Cardiac muscle cell (in vitro differentiated cells and primary cell): ENCODE data around the gene ZYX. TPM values are rescaled to one million over a fixed set of nuclear protein-coding genes. Genes with fewer than 3 reads are reported as not detected.
"Not testable (repeated sequence)": the region's sequence is repeated elsewhere in the genome, so short reads cannot be mapped to it uniquely, and the experiment has no call there.

ENCODE experiments used
- DNase-seq, 2 donors: peaks; one replicate each; pipeline versions ENCODE4 v3.0.0 to v3.0.0-alpha.2; 2010 to 2017; ENCODE audit warnings: low read depth in 1 of 2, low spot score in 1 of 2
- H3K27ac ChIP-seq: fragments of 200-600 bp; sonication (generic); 2 replicates; pipeline ENCODE4 v1.5.1; 2016
- H3K27me3 ChIP-seq: fragments of 200-600 bp; sonication (generic); 2 replicates; pipeline ENCODE4 v1.6.0; 2016; ENCODE audit warnings: control low read depth
- H3K36me3 ChIP-seq: fragments of 200-600 bp; sonication (generic); 2 replicates; pipeline ENCODE4 v1.5.1; 2016; ENCODE audit warnings: control low read depth
- H3K4me1 ChIP-seq: fragments of 200-600 bp; sonication (generic); 2 replicates; pipeline ENCODE4 v1.8.1; 2017; ENCODE audit warnings: low read depth, mild to moderate bottlenecking, mixed run types
- H3K4me3 ChIP-seq: fragments of 200-600 bp; sonication (generic); 2 replicates; pipeline ENCODE4 v1.5.1; 2016; ENCODE audit warnings: mild to moderate bottlenecking
- H3K9me3 ChIP-seq: fragments of 200-600 bp; sonication (generic); 2 replicates; pipeline ENCODE4 v1.5.1; 2017; ENCODE audit warnings: low read depth, mild to moderate bottlenecking, control low read depth
- CTCF ChIP-seq: IDR thresholded peaks from 2 replicates; pipeline ENCODE4 v1.5.1; 2012; ENCODE audit warnings: low read depth, mild to moderate bottlenecking, low read length
- polyA plus RNA-seq: library from polyadenylated mRNA; unstranded; fragments of >200 nt; fragmentation: Nextera tagmentation; extraction: Ambion mirVana; gene quantifications from 2 replicates; pipeline ENCODE4 v1.2.1, GENCODE V29; 2016
- total RNA-seq: library from RNA; depleted of rRNA; stranded (reverse); fragments of >200 nt; gene quantifications from 2 replicates; pipeline ENCODE4 v1.2.3, GENCODE V29; 2016

ZYX gene
- total and polyA plus RNA-seq, 2 experiments from 2014 or later = 57.2 to 98.4 TPM

- no peaks in the 10 kb centered on the region for H3K4me1 ChIP-seq
- no peak for DNase-seq
- H3K9me3 ChIP-seq = no peaks in the 10 kb centered on the region
- no peak overlapping the region for H3K27ac ChIP-seq
- no peak for TF ChIP-seq CTCF
- no peak overlapping the region for H3K4me3 ChIP-seq
- no peaks in the 10 kb centered on the region for H3K27me3 ChIP-seq
- H3K36me3 ChIP-seq = no peaks in the 10 kb centered on the region
Measured at GRCh38 chr7:143399642-143400041, 18.5 kb downstream of the ZYX start.

- H3K27ac ChIP-seq = no peak overlapping the region
- H3K4me3 ChIP-seq = no peak overlapping the region
- H3K27me3 ChIP-seq = no peaks in the 10 kb centered on the region
- H3K36me3 ChIP-seq = no peaks in the 10 kb centered on the region
- no peaks in the 10 kb centered on the region for H3K4me1 ChIP-seq
- no peaks in the 10 kb centered on the region for H3K9me3 ChIP-seq
- DNase-seq = no peak
- TF ChIP-seq CTCF = no peak
Measured at GRCh38 chr7:143401265-143401664, 20.1 kb downstream of the ZYX start.

GRCh38 chr7:143402233-143402632, 21.1 kb downstream of the ZYX start:
- not testable (repeated sequence) for DNase-seq, H3K27me3 ChIP-seq, H3K4me1 ChIP-seq, H3K27ac ChIP-seq, H3K4me3 ChIP-seq, H3K9me3 ChIP-seq, H3K36me3 ChIP-seq

- Histone ChIP-seq H3K4me3 (no peak overlapping the region), H3K4me1 (peaks cover 8% of the 10 kb centered on the region)
- DNase-seq = peak in 1 of 2 donors; percentile 41
Measured at GRCh38 chr7:143405173-143406001, 24.2 kb downstream of the ZYX start.

GRCh38 chr7:143406002-143406357, 24.8 kb downstream of the ZYX start:
- Histone ChIP-seq H3K9me3 (no peaks in the 10 kb centered on the region), H3K27ac (no peak overlapping the region), H3K27me3 (peaks cover 13% of the 10 kb centered on the region), H3K36me3 (no peaks in the 10 kb centered on the region), H3K4me1 (peaks cover 8% of the 10 kb centered on the region), H3K4me3 (no peak overlapping the region)
- TF ChIP-seq CTCF = no peak
- no peak for DNase-seq

More at GRCh38 chr7:143405173-143406001, 24.2 kb downstream of the ZYX start:
- no peak for TF ChIP-seq CTCF
- no peak overlapping the region for H3K27ac ChIP-seq
- H3K9me3 ChIP-seq = no peaks in the 10 kb centered on the region
- H3K27me3 ChIP-seq = peaks cover 13% of the 10 kb centered on the region
- no peaks in the 10 kb centered on the region for H3K36me3 ChIP-seq
